Testis (tissue), 2 donors: ENCODE measurements around the gene MEP1B.

Experiments
- POLR2A ChIP-seq: fragments of 450-650 bp; IDR thresholded peaks from one replicate; pipeline ENCODE4 v1.6.1; 2017; ENCODE audit warnings: antibody characterized with exemption, mild to moderate bottlenecking, moderate library complexity
- TF ChIP-seq, protein P1 (sequence below), 3 experiments: fragments of 450-650 bp in 2 of 3; fragments of 200-600 bp in 1 of 3; sonication (generic) in 1 of 3; IDR thresholded peaks; one replicate each; pipeline ENCODE4 v1.5.1; 2016 to 2019; ENCODE audit warnings: antibody characterized with exemption in 3 of 3, mild to moderate bottlenecking in 2 of 3, moderate library complexity in 1 of 3

DNA sequence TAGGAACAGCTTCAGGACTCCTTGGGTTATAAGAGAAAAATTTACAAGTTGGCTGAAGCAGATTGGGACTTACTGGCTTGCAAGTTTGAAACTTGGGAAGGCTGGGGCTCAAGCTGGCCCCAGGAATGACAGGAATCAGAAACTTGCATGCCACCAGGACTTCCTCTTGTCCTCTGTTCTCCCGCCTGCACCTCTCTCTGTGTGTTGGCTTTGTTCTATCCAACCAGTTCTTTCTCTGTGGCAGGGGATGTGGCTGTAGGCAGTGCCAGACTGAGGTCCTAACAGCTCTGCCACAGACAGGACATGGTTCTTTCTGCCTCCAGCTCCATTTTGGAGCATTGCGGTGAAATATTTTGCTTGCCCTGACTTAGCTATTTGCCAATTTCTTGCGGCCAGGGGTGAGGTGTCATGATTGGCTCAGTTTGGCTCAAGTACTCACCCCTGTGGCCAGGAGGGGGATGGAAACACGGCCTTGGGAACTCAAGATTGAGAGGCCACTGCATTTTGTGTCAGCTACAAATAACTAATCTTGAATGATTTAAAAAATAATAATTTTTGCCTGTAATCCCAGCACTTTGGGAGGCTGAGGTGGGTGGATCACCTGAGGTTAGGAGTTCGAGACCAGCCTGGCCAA is 48.9 kb downstream of the MEP1B start:
- TF ChIP-seq, protein P1, sequence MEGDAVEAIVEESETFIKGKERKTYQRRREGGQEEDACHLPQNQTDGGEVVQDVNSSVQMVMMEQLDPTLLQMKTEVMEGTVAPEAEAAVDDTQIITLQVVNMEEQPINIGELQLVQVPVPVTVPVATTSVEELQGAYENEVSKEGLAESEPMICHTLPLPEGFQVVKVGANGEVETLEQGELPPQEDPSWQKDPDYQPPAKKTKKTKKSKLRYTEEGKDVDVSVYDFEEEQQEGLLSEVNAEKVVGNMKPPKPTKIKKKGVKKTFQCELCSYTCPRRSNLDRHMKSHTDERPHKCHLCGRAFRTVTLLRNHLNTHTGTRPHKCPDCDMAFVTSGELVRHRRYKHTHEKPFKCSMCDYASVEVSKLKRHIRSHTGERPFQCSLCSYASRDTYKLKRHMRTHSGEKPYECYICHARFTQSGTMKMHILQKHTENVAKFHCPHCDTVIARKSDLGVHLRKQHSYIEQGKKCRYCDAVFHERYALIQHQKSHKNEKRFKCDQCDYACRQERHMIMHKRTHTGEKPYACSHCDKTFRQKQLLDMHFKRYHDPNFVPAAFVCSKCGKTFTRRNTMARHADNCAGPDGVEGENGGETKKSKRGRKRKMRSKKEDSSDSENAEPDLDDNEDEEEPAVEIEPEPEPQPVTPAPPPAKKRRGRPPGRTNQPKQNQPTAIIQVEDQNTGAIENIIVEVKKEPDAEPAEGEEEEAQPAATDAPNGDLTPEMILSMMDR (IDR thresholded peaks at IDR 0.05), result no peak
- no peak for TF ChIP-seq POLR2A
